SU-DHL-6 (cell line): Measurements from ENCODE around the gene POLA1.

Experiments
- H2AFZ ChIP-seq: fragments of 200-600 bp; sonication (generic); 2 replicates; pipeline ENCODE4 v1.6.1; 2014; ENCODE audit warnings: low read depth, mild to moderate bottlenecking, moderate library complexity, mixed read lengths, antibody characterized with exemption, low read length; ENCODE audit not compliant: severe bottlenecking
- H3F3A ChIP-seq: fragments of 200-600 bp; shearing (Covaris generic); 2 replicates; pipeline ENCODE4 v1.6.0; 2016; ENCODE audit warnings: antibody characterized with exemption, mild to moderate bottlenecking; ENCODE audit not compliant: insufficient read depth
- H3K27ac ChIP-seq: fragments of 200-600 bp; sonication (generic); 2 replicates; pipeline ENCODE4 v1.5.1; 2016; ENCODE audit warnings: low read depth, mild to moderate bottlenecking, low read length, moderate library complexity, mixed read lengths
- H3K27me3 ChIP-seq: fragments of 200-600 bp; sonication (generic), shearing (Covaris generic); 2 replicates; pipeline ENCODE4 v1.6.0; 2014; ENCODE audit warnings: mild to moderate bottlenecking, low read length
- H3K36me3 ChIP-seq: fragments of 200-600 bp; sonication (generic); 2 replicates; pipeline ENCODE4 v1.6.1; 2014; ENCODE audit warnings: mild to moderate bottlenecking, low read length, mixed read lengths
- H3K4me2 ChIP-seq: fragments of 300-600, 200-600 bp; shearing (Covaris generic), sonication (generic); 2 replicates; pipeline ENCODE4 v1.6.0; 2014; ENCODE audit warnings: low read length, low read depth, mild to moderate bottlenecking; ENCODE audit not compliant: poor library complexity, severe bottlenecking
- H3K4me3 ChIP-seq: fragments of 200-600 bp; sonication (generic); 2 replicates; pipeline ENCODE4 v1.5.1; 2014; ENCODE audit warnings: antibody characterized with exemption, low read length, mild to moderate bottlenecking, mixed read lengths; ENCODE audit not compliant: insufficient read depth, poor library complexity, severe bottlenecking
- H3K79me2 ChIP-seq: fragments of 200-600 bp; sonication (generic); 2 replicates; pipeline ENCODE4 v1.6.1; 2014; ENCODE audit warnings: mild to moderate bottlenecking, low read length, moderate library complexity; ENCODE audit not compliant: insufficient read depth
- H3K9ac ChIP-seq: fragments of 200-600 bp; sonication (generic); 2 replicates; pipeline ENCODE4 v1.7.0; 2014; ENCODE audit warnings: mild to moderate bottlenecking, low read length
- H3K9me2 ChIP-seq: fragments of 200-600 bp; sonication (generic); replicated peaks from 2 replicates; pipeline ENCODE4 v1.6.1; 2014; ENCODE audit warnings: low read length; ENCODE audit not compliant: insufficient read depth
- H3K9me3 ChIP-seq: fragments of 200-600 bp; sonication (generic); 2 replicates; pipeline ENCODE4 v1.6.1; 2014; ENCODE audit warnings: low read length, mixed read lengths; ENCODE audit not compliant: insufficient read depth
- H4K20me1 ChIP-seq: fragments of 200-600 bp; sonication (generic); 2 replicates; pipeline ENCODE4 v1.6.1; 2014; ENCODE audit warnings: low read depth, mild to moderate bottlenecking, antibody characterized with exemption, low read length, moderate library complexity, mixed read lengths
- EZH2phosphoT487 ChIP-seq: fragments of 200-600 bp; sonication (generic), shearing (Covaris generic); conservative IDR thresholded peaks from 2 replicates; pipeline ENCODE4 v1.6.1; 2018; ENCODE audit warnings: mild to moderate bottlenecking, antibody characterized with exemption, low read length, moderate library complexity, mixed read lengths
- TF ChIP-seq, protein P1 (sequence below): fragments of 200-600 bp; sonication (generic); IDR thresholded peaks from one replicate; pipeline ENCODE4 v1.5.1; 2017; ENCODE audit warnings: antibody characterized with exemption, mild to moderate bottlenecking, low read length, moderate library complexity; ENCODE audit not compliant: insufficient read depth, poor library complexity, severe bottlenecking

Gene POLA1

DNA sequence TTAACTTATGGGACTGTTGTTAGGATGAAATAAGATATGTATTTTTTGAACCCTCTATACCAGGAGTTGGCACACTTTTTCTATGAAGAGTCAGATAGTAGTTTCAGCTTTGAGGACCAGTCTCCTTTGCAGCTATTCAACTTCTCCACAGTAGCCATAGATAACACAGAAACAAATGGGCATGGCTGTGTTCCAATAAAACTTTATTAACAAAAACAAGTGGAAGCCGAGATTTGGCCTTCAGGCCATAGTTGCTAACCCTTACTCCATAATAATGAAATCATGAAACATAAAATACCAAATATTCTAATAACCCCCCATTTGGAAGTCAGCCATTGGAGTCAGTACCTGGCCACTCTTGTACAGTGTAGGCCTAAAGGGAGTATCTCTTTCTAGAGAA lies 291.4 kb downstream of the POLA1 start:
- TF ChIP-seq, protein P1, sequence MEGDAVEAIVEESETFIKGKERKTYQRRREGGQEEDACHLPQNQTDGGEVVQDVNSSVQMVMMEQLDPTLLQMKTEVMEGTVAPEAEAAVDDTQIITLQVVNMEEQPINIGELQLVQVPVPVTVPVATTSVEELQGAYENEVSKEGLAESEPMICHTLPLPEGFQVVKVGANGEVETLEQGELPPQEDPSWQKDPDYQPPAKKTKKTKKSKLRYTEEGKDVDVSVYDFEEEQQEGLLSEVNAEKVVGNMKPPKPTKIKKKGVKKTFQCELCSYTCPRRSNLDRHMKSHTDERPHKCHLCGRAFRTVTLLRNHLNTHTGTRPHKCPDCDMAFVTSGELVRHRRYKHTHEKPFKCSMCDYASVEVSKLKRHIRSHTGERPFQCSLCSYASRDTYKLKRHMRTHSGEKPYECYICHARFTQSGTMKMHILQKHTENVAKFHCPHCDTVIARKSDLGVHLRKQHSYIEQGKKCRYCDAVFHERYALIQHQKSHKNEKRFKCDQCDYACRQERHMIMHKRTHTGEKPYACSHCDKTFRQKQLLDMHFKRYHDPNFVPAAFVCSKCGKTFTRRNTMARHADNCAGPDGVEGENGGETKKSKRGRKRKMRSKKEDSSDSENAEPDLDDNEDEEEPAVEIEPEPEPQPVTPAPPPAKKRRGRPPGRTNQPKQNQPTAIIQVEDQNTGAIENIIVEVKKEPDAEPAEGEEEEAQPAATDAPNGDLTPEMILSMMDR: no peak
- H3K9ac ChIP-seq: no peak overlapping the region

DNA sequence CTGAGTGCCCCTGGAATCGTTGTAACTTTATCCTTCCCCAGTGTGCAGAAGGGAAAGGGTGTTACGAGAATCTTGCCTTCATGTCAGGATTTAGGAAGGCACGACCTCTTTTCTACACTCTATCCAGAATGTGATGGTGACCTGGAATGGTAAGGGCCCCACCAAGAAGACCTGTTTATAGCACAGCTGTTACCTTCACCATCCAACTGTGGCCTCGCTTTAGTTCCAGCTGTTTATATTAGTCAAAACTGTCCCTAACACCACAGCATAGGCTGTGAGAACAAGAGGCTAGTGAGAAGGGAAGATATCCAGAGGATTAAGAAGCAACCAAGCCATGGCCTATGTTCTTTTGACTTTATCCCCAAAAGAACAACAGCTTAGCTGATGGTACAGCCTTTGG lies 294.0 kb downstream of the POLA1 start:
- Histone ChIP-seq H3K36me3 (no peaks in the 10 kb centered on the region), H3K9ac (no peak overlapping the region), H2AFZ (no peak overlapping the region), H3K79me2 (no peaks in the 10 kb centered on the region), H3K27ac (no peak overlapping the region), H3K9me2 (no peaks in the 10 kb centered on the region), H4K20me1 (no peaks in the 10 kb centered on the region), H3K9me3 (no peaks in the 10 kb centered on the region), H3F3A (no peaks in the 10 kb centered on the region), H3K4me3 (no peak overlapping the region), H3K4me2 (no peak overlapping the region), H3K27me3 (no peaks in the 10 kb centered on the region)
- TF ChIP-seq, protein P1: no peak
- TF ChIP-seq EZH2phosphoT487: no peak

More for the DNA sequence above, 291.4 kb downstream of the POLA1 start:
- no peaks in the 10 kb centered on the region for H4K20me1 ChIP-seq
- no peaks in the 10 kb centered on the region for H3K9me2 ChIP-seq
- H3K27ac ChIP-seq: no peak overlapping the region
- no peak overlapping the region for H2AFZ ChIP-seq
- no peaks in the 10 kb centered on the region for H3K36me3 ChIP-seq
- no peak overlapping the region for H3K4me3 ChIP-seq
- no peaks in the 10 kb centered on the region for H3K79me2 ChIP-seq
- H3K4me2 ChIP-seq: no peak overlapping the region
- H3K9me3 ChIP-seq: no peaks in the 10 kb centered on the region
- H3K27me3 ChIP-seq: no peaks in the 10 kb centered on the region
- H3F3A ChIP-seq: no peaks in the 10 kb centered on the region

DNA sequence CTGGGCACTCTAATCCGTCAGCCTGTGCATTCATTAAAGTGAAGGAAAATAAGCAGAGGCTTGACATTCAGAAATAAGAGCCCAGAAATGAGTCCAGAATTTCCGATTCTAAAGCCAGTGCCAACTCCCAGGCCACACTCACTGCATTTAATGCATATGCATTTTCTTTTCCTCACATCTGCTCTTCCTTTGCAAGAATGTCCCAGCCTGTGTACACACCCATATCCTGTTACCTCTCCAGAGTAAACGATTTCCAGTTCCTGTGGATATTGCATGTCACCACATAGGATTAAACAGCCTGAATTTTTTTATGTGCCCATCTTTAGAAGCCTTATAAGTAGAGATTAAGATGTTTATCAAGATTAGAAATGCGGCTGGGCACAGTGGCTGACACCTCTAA lies 294.6 kb downstream of the POLA1 start:
- H2AFZ ChIP-seq: no peak overlapping the region
- H3K79me2 ChIP-seq: no peaks in the 10 kb centered on the region
- no peaks in the 10 kb centered on the region for H3K27me3 ChIP-seq
- no peaks in the 10 kb centered on the region for H3K9me3 ChIP-seq
- no peak for TF ChIP-seq EZH2phosphoT487
- TF ChIP-seq, protein P1: no peak
- H4K20me1 ChIP-seq: no peaks in the 10 kb centered on the region
- H3F3A ChIP-seq: no peaks in the 10 kb centered on the region
- H3K36me3 ChIP-seq: no peaks in the 10 kb centered on the region
- no peak overlapping the region for H3K4me3 ChIP-seq
- no peak overlapping the region for H3K9ac ChIP-seq
- H3K9me2 ChIP-seq: no peaks in the 10 kb centered on the region
- no peak overlapping the region for H3K4me2 ChIP-seq
- no peak overlapping the region for H3K27ac ChIP-seq

DNA sequence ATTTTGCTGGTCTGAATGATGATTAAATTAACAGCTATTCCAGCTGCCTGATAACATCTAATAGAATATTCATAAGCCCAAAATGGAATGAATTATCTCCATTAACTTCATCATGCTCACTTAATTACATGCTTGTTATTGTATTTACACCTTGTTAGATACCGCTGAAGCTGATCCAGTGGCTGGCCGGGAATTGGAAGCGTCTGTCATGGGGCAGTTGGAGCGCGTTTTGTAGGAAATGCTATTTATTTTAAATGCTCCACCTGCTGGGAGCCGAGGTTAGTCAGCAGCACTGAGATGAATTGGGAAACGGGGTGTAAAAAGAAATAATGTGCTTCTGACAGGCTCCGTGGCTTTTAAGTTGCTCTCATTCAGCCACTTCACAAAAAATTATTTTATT lies 296.8 kb downstream of the POLA1 start:
- Histone ChIP-seq H3K27me3 (no peaks in the 10 kb centered on the region), H3K4me2 (no peak overlapping the region)

More for the DNA sequence above, 296.8 kb downstream of the POLA1 start:
- TF ChIP-seq, protein P1: no peak
- TF ChIP-seq EZH2phosphoT487: no peak
- H3K27ac ChIP-seq: no peak overlapping the region
- no peaks in the 10 kb centered on the region for H3F3A ChIP-seq
- no peaks in the 10 kb centered on the region for H3K36me3 ChIP-seq
- H4K20me1 ChIP-seq: no peaks in the 10 kb centered on the region
- no peaks in the 10 kb centered on the region for H3K9me2 ChIP-seq
- H3K9me3 ChIP-seq: no peaks in the 10 kb centered on the region
- no peak overlapping the region for H3K4me3 ChIP-seq
- no peak overlapping the region for H3K9ac ChIP-seq
- no peak overlapping the region for H2AFZ ChIP-seq
- no peaks in the 10 kb centered on the region for H3K79me2 ChIP-seq
